Measurements from ENCODE around the gene LYRM1. TPM values are rescaled to one million over a fixed set of nuclear protein-coding genes. Genes with fewer than 3 reads are reported as not detected.

LYRM1 gene
- total and polyA plus RNA-seq, 2 experiments from 2014 or later = 18.7 to 24.8 TPM

DNA sequence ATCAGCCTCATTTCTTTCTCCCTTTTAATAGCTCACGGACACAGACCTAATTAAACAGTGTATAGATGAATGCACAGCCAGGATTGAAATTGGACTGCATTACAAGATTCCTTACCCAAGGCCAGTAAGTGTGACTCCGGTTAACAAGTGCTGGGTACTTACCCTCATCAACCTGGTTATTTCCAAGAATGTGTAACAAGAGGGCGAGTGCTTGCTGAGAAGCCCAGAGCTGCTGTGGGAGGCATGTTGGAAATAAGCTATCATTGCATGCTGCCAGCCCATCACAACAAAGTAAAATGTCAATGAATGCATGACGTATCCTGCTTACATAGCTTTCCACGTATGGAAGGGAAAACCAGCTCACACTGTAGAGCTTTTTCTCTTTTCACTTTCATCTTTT lies 19.5 kb downstream of the LYRM1 start:
- H3K4me3 Mint-ChIP-seq = no peak overlapping the region

More for the DNA sequence above, 19.5 kb downstream of the LYRM1 start:
- no peaks in the 10 kb centered on the region for H3K79me2 ChIP-seq (replicated peaks; ENCODE audit: insufficient read depth)
- H3F3A ChIP-seq (replicated peaks; ENCODE audit: low read depth) = no peaks in the 10 kb centered on the region
- no peak overlapping the region for H3K4me2 ChIP-seq
- Mint-ChIP-seq H3K27me3 (ENCODE audit: insufficient read depth, low read depth, poor library complexity) (peaks cover 1% of the 10 kb centered on the region), H3K9me3 (no peaks in the 10 kb centered on the region), H3K27ac (no peak overlapping the region), H3K36me3 (ENCODE audit: low read depth) (peaks cover 11% of the 10 kb centered on the region), H3K4me1 (peaks cover 11% of the 10 kb centered on the region)
- no peaks in the 10 kb centered on the region for H3K27me3 ChIP-seq (ENCODE audit: insufficient read depth)
- no peak overlapping the region for H2AFZ ChIP-seq
- H3K9me2 ChIP-seq (ENCODE audit: insufficient read depth) = no peaks in the 10 kb centered on the region
- H3K4me3 ChIP-seq = no peak overlapping the region
- no peak overlapping the region for H3K27ac ChIP-seq (ENCODE audit: low read depth)
- no peak for ATAC-seq
- DNase-seq (ENCODE audit: low spot score) = no peak
- no peaks in the 10 kb centered on the region for H4K20me1 ChIP-seq (replicated peaks; ENCODE audit: insufficient read depth)
- H3K4me1 ChIP-seq (ENCODE audit: insufficient read depth) = peaks cover 3% of the 10 kb centered on the region; the same call in 1 of the 2 replicates
- H3K36me3 ChIP-seq (ENCODE audit: insufficient read depth) = no peaks in the 10 kb centered on the region
- no peak for TF ChIP-seq JUNB (IDR thresholded peaks at IDR 0.05; ENCODE audit: unreplicated experiment)
- TF ChIP-seq, protein P1, sequence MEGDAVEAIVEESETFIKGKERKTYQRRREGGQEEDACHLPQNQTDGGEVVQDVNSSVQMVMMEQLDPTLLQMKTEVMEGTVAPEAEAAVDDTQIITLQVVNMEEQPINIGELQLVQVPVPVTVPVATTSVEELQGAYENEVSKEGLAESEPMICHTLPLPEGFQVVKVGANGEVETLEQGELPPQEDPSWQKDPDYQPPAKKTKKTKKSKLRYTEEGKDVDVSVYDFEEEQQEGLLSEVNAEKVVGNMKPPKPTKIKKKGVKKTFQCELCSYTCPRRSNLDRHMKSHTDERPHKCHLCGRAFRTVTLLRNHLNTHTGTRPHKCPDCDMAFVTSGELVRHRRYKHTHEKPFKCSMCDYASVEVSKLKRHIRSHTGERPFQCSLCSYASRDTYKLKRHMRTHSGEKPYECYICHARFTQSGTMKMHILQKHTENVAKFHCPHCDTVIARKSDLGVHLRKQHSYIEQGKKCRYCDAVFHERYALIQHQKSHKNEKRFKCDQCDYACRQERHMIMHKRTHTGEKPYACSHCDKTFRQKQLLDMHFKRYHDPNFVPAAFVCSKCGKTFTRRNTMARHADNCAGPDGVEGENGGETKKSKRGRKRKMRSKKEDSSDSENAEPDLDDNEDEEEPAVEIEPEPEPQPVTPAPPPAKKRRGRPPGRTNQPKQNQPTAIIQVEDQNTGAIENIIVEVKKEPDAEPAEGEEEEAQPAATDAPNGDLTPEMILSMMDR (conservative IDR thresholded peaks at IDR 0.05; ENCODE audit: low read depth in 2 of 2) = no peak
- no peak for TF ChIP-seq ZNF331 (CRISPR knock-in tag; IDR thresholded peaks at IDR 0.05; ENCODE audit: low read depth)
- TF ChIP-seq, protein P2, sequence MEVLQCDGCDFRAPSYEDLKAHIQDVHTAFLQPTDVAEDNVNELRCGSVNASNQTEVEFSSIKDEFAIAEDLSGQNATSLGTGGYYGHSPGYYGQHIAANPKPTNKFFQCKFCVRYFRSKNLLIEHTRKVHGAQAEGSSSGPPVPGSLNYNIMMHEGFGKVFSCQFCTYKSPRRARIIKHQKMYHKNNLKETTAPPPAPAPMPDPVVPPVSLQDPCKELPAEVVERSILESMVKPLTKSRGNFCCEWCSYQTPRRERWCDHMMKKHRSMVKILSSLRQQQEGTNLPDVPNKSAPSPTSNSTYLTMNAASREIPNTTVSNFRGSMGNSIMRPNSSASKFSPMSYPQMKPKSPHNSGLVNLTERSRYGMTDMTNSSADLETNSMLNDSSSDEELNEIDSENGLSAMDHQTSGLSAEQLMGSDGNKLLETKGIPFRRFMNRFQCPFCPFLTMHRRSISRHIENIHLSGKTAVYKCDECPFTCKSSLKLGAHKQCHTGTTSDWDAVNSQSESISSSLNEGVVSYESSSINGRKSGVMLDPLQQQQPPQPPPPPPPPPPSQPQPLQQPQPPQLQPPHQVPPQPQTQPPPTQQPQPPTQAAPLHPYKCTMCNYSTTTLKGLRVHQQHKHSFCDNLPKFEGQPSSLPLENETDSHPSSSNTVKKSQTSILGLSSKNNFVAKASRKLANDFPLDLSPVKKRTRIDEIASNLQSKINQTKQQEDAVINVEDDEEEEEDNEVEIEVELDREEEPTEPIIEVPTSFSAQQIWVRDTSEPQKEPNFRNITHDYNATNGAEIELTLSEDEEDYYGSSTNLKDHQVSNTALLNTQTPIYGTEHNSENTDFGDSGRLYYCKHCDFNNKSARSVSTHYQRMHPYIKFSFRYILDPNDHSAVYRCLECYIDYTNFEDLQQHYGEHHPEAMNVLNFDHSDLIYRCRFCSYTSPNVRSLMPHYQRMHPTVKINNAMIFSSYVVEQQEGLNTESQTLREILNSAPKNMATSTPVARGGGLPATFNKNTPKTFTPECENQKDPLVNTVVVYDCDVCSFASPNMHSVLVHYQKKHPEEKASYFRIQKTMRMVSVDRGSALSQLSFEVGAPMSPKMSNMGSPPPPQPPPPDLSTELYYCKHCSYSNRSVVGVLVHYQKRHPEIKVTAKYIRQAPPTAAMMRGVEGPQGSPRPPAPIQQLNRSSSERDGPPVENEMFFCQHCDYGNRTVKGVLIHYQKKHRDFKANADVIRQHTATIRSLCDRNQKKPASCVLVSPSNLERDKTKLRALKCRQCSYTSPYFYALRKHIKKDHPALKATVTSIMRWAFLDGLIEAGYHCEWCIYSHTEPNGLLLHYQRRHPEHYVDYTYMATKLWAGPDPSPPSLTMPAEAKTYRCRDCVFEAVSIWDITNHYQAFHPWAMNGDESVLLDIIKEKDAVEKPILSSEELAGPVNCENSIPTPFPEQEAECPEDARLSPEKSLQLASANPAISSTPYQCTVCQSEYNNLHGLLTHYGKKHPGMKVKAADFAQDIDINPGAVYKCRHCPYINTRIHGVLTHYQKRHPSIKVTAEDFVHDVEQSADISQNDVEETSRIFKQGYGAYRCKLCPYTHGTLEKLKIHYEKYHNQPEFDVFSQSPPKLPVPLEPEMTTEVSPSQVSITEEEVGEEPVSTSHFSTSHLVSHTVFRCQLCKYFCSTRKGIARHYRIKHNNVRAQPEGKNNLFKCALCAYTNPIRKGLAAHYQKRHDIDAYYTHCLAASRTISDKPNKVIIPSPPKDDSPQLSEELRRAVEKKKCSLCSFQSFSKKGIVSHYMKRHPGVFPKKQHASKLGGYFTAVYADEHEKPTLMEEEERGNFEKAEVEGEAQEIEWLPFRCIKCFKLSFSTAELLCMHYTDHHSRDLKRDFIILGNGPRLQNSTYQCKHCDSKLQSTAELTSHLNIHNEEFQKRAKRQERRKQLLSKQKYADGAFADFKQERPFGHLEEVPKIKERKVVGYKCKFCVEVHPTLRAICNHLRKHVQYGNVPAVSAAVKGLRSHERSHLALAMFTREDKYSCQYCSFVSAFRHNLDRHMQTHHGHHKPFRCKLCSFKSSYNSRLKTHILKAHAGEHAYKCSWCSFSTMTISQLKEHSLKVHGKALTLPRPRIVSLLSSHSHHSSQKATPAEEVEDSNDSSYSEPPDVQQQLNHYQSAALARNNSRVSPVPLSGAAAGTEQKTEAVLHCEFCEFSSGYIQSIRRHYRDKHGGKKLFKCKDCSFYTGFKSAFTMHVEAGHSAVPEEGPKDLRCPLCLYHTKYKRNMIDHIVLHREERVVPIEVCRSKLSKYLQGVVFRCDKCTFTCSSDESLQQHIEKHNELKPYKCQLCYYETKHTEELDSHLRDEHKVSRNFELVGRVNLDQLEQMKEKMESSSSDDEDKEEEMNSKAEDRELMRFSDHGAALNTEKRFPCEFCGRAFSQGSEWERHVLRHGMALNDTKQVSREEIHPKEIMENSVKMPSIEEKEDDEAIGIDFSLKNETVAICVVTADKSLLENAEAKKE (CRISPR knock-in tag; IDR thresholded peaks at IDR 0.05) = no peak
- TF ChIP-seq CREB1 (CRISPR knock-in tag; IDR thresholded peaks at IDR 0.05; ENCODE audit: low read depth) = no peak
- TF ChIP-seq EZH2phosphoT487 (IDR thresholded peaks at IDR 0.05; ENCODE audit: unreplicated experiment) = no peak
- TF ChIP-seq, protein P3, sequence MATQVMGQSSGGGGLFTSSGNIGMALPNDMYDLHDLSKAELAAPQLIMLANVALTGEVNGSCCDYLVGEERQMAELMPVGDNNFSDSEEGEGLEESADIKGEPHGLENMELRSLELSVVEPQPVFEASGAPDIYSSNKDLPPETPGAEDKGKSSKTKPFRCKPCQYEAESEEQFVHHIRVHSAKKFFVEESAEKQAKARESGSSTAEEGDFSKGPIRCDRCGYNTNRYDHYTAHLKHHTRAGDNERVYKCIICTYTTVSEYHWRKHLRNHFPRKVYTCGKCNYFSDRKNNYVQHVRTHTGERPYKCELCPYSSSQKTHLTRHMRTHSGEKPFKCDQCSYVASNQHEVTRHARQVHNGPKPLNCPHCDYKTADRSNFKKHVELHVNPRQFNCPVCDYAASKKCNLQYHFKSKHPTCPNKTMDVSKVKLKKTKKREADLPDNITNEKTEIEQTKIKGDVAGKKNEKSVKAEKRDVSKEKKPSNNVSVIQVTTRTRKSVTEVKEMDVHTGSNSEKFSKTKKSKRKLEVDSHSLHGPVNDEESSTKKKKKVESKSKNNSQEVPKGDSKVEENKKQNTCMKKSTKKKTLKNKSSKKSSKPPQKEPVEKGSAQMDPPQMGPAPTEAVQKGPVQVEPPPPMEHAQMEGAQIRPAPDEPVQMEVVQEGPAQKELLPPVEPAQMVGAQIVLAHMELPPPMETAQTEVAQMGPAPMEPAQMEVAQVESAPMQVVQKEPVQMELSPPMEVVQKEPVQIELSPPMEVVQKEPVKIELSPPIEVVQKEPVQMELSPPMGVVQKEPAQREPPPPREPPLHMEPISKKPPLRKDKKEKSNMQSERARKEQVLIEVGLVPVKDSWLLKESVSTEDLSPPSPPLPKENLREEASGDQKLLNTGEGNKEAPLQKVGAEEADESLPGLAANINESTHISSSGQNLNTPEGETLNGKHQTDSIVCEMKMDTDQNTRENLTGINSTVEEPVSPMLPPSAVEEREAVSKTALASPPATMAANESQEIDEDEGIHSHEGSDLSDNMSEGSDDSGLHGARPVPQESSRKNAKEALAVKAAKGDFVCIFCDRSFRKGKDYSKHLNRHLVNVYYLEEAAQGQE (IDR thresholded peaks at IDR 0.05; ENCODE audit: unreplicated experiment) = no peak
- TF ChIP-seq POLR2AphosphoS5 (IDR thresholded peaks at IDR 0.05; ENCODE audit: low read depth) = no peak
- TF ChIP-seq STAT1 (IDR thresholded peaks at IDR 0.05; ENCODE audit: unreplicated experiment) = no peak
